CD4-positive, alpha-beta T cell treated with Interleukin-17A for 4 hours (primary cell): ENCODE measurements around the gene VAX1.
"Not testable (repeated sequence)": the region's sequence is repeated elsewhere in the genome, so short reads cannot be mapped to it uniquely, and the experiment has no call there.

Source experiments
- DNase-seq: peaks from one replicate; pipeline ENCODE4 v3.0.0-alpha.2; 2020; ENCODE audit warnings: mixed read lengths

The VAX1 gene

GRCh38 chr10:117134306-117135025, 3.6 kb downstream of the VAX1 start:
- no peak for DNase-seq

- DNase-seq = no peak
Measured at GRCh38 chr10:117134056-117134305, 4.1 kb downstream of the VAX1 start.

- no peak for DNase-seq
Measured at GRCh38 chr10:117133273-117134055, 4.6 kb downstream of the VAX1 start.

- DNase-seq = no peak
Measured at GRCh38 chr10:117132751-117133231, 5.3 kb downstream of the VAX1 start.

GRCh38 chr10:117131376-117132327, 6.4 kb downstream of the VAX1 start:
- no peak for DNase-seq

GRCh38 chr10:117130862-117131375, 7.2 kb downstream of the VAX1 start:
- DNase-seq = no peak

- DNase-seq = no peak
Measured at GRCh38 chr10:117130346-117130745, 7.7 kb downstream of the VAX1 start.

GRCh38 chr10:117126645-117127044, 11.4 kb downstream of the VAX1 start:
- DNase-seq = not testable (repeated sequence)

- DNase-seq = no peak
Measured at GRCh38 chr10:117126034-117126433, 12.0 kb downstream of the VAX1 start.

GRCh38 chr10:117112220-117112619, 25.9 kb downstream of the VAX1 start:
- DNase-seq = no peak

GRCh38 chr10:117107238-117107637, 30.8 kb downstream of the VAX1 start:
- DNase-seq = no peak

GRCh38 chr10:117096599-117097201, 41.4 kb downstream of the VAX1 start:
- DNase-seq = no peak

- no peak for DNase-seq
Measured at GRCh38 chr10:117094856-117095255, 43.2 kb downstream of the VAX1 start.

- no peak for DNase-seq
Measured at GRCh38 chr10:117092386-117092785, 45.7 kb downstream of the VAX1 start.

- no peak for DNase-seq
Measured at GRCh38 chr10:117090834-117091233, 47.2 kb downstream of the VAX1 start.

- DNase-seq = no peak
Measured at GRCh38 chr10:117087521-117087920, 50.5 kb downstream of the VAX1 start.

GRCh38 chr10:117086546-117086945, 51.5 kb downstream of the VAX1 start:
- DNase-seq = no peak

GRCh38 chr10:117084421-117085246, 53.4 kb downstream of the VAX1 start:
- DNase-seq = not testable (repeated sequence)
